ENCODE measurements around the gene VPS51. TPM values are rescaled to one million over a fixed set of nuclear protein-coding genes. Genes with fewer than 3 reads are reported as not detected.
A peak's percentile ranks its signal among the peaks of the same experiment; 100 is the strongest.
"Not testable (repeated sequence)": the region's sequence is repeated elsewhere in the genome, so short reads cannot be mapped to it uniquely, and the experiment has no call there.

The VPS51 gene
- total and polyA plus RNA-seq, 4 donors: 33.2 to 158 (median 83.9) TPM

DNA sequence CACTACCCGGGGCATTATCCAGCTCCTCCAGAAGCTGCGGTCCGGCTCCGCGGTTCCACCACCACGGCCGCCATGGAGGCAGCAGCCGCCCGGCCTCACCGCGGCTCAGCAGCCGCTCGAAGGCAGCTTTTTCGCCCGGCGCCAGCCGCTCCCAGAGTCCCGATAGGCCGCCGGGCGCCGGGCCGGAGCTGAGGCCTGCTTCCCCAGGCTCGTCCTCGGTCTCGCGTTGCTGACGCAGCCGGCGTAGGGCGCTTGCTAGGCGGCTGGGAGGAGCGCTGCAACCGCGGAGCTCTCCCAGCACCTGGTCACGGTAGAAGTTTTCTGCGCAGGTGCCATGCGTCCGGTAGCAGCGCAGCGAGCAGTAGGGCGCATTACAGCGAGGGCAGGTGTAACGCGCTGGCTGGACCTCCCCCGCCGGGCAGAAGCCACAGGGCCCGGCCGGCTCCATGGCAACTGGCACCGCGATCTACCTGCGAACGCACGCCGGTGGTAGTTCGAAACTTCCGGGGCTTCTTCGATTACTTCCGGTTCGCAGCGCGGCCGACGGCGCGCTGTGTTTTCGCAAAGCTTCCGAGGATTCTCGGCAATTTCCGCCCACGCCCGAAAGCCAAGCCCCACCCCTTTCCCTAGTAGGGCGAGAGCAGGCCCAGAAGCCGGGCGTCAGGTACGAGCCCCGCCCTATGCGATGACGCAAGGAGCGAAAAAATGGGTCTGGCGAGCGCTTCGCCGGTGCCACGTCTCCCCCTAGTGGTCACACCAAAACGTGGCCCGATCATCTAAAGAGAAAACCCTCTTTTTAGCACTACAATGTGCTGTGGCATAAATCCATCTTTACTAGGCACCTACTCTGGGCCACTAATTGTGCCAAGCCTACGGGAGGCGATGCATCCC lies 21.4 kb downstream of the VPS51 start, which contains the start of gene ZNHIT2 (continued):
- TF ChIP-seq, protein P1, sequence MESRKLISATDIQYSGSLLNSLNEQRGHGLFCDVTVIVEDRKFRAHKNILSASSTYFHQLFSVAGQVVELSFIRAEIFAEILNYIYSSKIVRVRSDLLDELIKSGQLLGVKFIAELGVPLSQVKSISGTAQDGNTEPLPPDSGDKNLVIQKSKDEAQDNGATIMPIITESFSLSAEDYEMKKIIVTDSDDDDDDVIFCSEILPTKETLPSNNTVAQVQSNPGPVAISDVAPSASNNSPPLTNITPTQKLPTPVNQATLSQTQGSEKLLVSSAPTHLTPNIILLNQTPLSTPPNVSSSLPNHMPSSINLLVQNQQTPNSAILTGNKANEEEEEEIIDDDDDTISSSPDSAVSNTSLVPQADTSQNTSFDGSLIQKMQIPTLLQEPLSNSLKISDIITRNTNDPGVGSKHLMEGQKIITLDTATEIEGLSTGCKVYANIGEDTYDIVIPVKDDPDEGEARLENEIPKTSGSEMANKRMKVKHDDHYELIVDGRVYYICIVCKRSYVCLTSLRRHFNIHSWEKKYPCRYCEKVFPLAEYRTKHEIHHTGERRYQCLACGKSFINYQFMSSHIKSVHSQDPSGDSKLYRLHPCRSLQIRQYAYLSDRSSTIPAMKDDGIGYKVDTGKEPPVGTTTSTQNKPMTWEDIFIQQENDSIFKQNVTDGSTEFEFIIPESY (IDR thresholded peaks at IDR 0.05): peak; percentile 90
- peak in 1 of 2 donors; percentile 64 for TF ChIP-seq JUND (IDR thresholded peaks at IDR 0.05)
- peak; percentile 80 for TF ChIP-seq YY1 (IDR thresholded peaks at IDR 0.05)
- TF ChIP-seq EGR1 (IDR thresholded peaks at IDR 0.05; ENCODE audit: low read depth in 2 of 2): peak; percentile 93 to 96
- TF ChIP-seq, protein P2, sequence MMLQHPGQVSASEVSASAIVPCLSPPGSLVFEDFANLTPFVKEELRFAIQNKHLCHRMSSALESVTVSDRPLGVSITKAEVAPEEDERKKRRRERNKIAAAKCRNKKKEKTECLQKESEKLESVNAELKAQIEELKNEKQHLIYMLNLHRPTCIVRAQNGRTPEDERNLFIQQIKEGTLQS (IDR thresholded peaks at IDR 0.05): peak; percentile 96
- TF ChIP-seq RXRA (IDR thresholded peaks at IDR 0.05): peak; percentile 35 to 52
- no peak for TF ChIP-seq HNF4G (IDR thresholded peaks at IDR 0.05)
- TF ChIP-seq NR2F2 (IDR thresholded peaks at IDR 0.05): no peak

DNA sequence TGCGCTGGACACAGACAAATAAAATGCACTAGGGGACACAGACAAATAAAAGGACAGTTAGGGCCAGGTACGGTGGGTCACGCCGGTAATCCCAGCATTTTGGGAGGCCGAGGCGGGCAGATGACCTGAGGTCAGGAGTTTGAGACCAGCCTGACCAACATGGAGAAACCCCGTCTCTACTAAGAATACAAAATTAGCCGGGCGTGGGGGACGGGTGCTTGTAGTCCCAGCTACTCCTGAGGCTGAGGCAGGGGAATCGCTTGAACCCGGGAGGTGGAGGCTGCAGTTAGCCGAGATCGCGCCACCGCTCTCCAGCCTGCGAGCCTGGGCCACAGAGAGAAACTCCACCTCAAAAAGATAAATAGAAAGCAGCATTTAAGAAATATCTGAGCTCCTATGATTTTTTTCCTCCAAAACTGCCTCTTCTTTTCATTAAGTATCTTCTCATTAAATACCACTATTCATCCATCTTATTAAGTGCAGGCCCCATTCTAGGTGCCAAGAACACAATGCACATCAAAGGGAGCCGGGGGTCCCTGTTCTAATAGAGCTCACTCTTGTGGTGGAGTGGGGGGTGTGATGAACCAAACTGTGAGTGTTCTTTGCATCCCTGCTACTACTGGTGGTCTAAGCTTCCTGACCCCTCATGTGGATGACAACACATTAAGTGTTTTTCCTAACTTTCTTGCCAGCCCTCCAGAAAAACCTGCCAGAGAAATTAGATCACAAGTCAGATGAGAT lies 22.3 kb downstream of the VPS51 start:
- WGBS: 83% methylated on average over 18 of the region's 18 CpGs
- DNase-seq (ENCODE audit: low spot score): no peak
- Histone ChIP-seq H3K36me3 (ENCODE audit: control insufficient read depth in 4 of 4, insufficient read depth in 3 of 4, low read depth in 1 of 4, low read length in 3 of 4) (peaks cover 9 to 19% (median 17%) of the 10 kb centered on the region in 4 donors), H3K27ac (ENCODE audit: low read depth in 1 of 2, low read length in 2 of 2) (peak overlapping the region in 1 of 2 donors; percentile 26), H3K4me1 (ENCODE audit: control insufficient read depth in 4 of 4, insufficient read depth in 4 of 4, low read length in 3 of 4) (peaks cover 15 to 72% (median 56%) of the 10 kb centered on the region in 4 donors), H3K27me3 (ENCODE audit: control insufficient read depth in 4 of 4, insufficient read depth in 4 of 4, low read length in 3 of 4) (no peaks in the 10 kb centered on the region), H3K9ac (ENCODE audit: low read depth in 1 of 2, low read length in 2 of 2) (no peak overlapping the region), H3K9me3 (ENCODE audit: control insufficient read depth in 4 of 4, low read length in 3 of 4) (no peaks in the 10 kb centered on the region), H3K4me3 (ENCODE audit: low read depth in 1 of 3, low read length in 3 of 3) (no peak overlapping the region)
- TF ChIP-seq JUND (IDR thresholded peaks at IDR 0.05): no peak
- TF ChIP-seq TAF1 (conservative IDR thresholded peaks at IDR 0.05): no peak
- TF ChIP-seq RAD21 (IDR thresholded peaks at IDR 0.05): peak in 1 of 2 donors; percentile 1

DNA sequence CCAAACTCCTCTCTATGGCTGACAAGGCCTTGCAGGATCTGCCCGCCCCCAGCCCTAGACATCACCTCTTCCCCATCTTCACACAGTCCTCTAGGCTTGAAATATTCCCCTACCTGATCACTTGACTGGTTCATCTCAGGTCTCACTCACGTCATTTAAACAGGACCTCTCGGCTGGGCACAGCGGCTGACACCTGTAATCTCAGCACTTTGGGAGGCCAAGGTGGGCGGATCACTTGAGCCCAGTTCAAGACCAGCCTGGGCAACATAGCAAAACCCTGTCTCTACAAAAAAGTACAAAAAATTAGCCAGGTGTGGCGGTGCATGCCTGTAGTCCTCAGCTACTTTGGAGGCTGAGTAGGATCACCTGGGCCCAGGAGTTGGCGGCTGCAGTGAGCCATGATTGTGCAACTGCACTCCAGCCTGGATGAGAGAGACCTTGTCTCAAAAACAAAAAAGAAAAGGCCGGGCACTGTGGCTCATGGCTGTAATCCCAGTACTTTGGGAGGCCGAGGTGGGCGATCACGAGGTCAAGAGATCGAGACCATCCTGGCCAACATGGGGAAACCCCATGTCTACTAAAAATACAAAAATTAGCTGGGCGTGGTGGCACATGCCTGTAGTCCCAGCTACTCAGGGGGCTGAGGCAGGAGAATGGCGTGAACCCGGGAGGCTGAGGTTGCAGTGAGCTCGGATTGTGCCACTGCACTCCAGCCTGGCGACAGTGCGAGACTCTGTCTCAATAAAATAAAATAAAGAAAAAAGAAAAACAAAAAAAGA lies 23.1 kb downstream of the VPS51 start:
- DNase-seq (ENCODE audit: low spot score); H3K9me3 ChIP-seq (ENCODE audit: control insufficient read depth in 4 of 4, low read length in 3 of 4); H3K27me3 ChIP-seq (ENCODE audit: control insufficient read depth in 4 of 4, insufficient read depth in 4 of 4, low read length in 3 of 4); H3K4me3 ChIP-seq (ENCODE audit: low read depth in 1 of 3, low read length in 3 of 3); H3K9ac ChIP-seq (ENCODE audit: low read depth in 1 of 2, low read length in 2 of 2): not testable (repeated sequence)
- WGBS: 80% methylated on average over 18 of the region's 18 CpGs
- H3K27ac ChIP-seq (ENCODE audit: low read depth in 1 of 2, low read length in 2 of 2): peak overlapping the region in 1 of 2 donors; percentile 26
- peaks cover 9 to 19% (median 17%) of the 10 kb centered on the region in 4 donors for H3K36me3 ChIP-seq (ENCODE audit: control insufficient read depth in 4 of 4, insufficient read depth in 3 of 4, low read depth in 1 of 4, low read length in 3 of 4)
- peaks cover 13 to 65% (median 49%) of the 10 kb centered on the region in 4 donors for H3K4me1 ChIP-seq (ENCODE audit: control insufficient read depth in 4 of 4, insufficient read depth in 4 of 4, low read length in 3 of 4)

DNA sequence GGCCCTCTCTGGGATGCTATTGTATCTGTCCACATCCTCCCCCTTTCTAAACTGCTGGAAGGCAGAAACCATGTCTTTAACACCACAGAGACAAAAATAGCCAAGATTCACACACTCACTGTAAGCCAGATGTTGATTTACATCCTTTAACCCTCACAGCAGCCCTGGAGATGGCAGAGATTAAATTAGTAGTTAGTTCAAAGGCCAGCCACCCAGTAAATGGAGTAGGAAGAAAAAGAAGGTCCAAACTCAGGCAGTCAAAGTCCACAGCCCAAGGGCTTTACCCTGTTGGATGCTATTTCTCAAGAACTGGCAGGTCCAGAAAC lies 23.6 kb downstream of the VPS51 start:
- H3K4me3 ChIP-seq (ENCODE audit: low read depth in 1 of 3, low read length in 3 of 3): no peak overlapping the region
- peaks cover 9 to 22% (median 18%) of the 10 kb centered on the region in 4 donors for H3K36me3 ChIP-seq (ENCODE audit: control insufficient read depth in 4 of 4, insufficient read depth in 3 of 4, low read depth in 1 of 4, low read length in 3 of 4)
- H3K27ac ChIP-seq (ENCODE audit: low read depth in 1 of 2, low read length in 2 of 2): peak overlapping the region in 1 of 2 donors; percentile 22
- no peaks in the 10 kb centered on the region for H3K9me3 ChIP-seq (ENCODE audit: control insufficient read depth in 4 of 4, low read length in 3 of 4)
- H3K27me3 ChIP-seq (ENCODE audit: control insufficient read depth in 4 of 4, insufficient read depth in 4 of 4, low read length in 3 of 4): no peaks in the 10 kb centered on the region
- peaks cover 13 to 59% (median 44%) of the 10 kb centered on the region in 4 donors for H3K4me1 ChIP-seq (ENCODE audit: control insufficient read depth in 4 of 4, insufficient read depth in 4 of 4, low read length in 3 of 4)
- DNase-seq (ENCODE audit: low spot score): no peak
- H3K9ac ChIP-seq (ENCODE audit: low read depth in 1 of 2, low read length in 2 of 2): no peak overlapping the region
- no peak for TF ChIP-seq YY1 (IDR thresholded peaks at IDR 0.05)
- no peak for TF ChIP-seq NR2F2 (IDR thresholded peaks at IDR 0.05)
- TF ChIP-seq, protein P3, sequence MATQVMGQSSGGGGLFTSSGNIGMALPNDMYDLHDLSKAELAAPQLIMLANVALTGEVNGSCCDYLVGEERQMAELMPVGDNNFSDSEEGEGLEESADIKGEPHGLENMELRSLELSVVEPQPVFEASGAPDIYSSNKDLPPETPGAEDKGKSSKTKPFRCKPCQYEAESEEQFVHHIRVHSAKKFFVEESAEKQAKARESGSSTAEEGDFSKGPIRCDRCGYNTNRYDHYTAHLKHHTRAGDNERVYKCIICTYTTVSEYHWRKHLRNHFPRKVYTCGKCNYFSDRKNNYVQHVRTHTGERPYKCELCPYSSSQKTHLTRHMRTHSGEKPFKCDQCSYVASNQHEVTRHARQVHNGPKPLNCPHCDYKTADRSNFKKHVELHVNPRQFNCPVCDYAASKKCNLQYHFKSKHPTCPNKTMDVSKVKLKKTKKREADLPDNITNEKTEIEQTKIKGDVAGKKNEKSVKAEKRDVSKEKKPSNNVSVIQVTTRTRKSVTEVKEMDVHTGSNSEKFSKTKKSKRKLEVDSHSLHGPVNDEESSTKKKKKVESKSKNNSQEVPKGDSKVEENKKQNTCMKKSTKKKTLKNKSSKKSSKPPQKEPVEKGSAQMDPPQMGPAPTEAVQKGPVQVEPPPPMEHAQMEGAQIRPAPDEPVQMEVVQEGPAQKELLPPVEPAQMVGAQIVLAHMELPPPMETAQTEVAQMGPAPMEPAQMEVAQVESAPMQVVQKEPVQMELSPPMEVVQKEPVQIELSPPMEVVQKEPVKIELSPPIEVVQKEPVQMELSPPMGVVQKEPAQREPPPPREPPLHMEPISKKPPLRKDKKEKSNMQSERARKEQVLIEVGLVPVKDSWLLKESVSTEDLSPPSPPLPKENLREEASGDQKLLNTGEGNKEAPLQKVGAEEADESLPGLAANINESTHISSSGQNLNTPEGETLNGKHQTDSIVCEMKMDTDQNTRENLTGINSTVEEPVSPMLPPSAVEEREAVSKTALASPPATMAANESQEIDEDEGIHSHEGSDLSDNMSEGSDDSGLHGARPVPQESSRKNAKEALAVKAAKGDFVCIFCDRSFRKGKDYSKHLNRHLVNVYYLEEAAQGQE (IDR thresholded peaks at IDR 0.05): no peak
- TF ChIP-seq, protein P4, sequence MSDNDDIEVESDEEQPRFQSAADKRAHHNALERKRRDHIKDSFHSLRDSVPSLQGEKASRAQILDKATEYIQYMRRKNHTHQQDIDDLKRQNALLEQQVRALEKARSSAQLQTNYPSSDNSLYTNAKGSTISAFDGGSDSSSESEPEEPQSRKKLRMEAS (IDR thresholded peaks at IDR 0.05): no peak
- TF ChIP-seq TAF1 (conservative IDR thresholded peaks at IDR 0.05): no peak
- TF ChIP-seq FOXA1 (IDR thresholded peaks at IDR 0.05): no peak
- TF ChIP-seq GABPA (IDR thresholded peaks at IDR 0.05 in 1 of 2, conservative IDR thresholded peaks at IDR 0.05 in 1 of 2): no peak
- TF ChIP-seq SP1 (IDR thresholded peaks at IDR 0.05): no peak
- TF ChIP-seq RAD21 (IDR thresholded peaks at IDR 0.05): no peak

Measured in liver (tissue), 9 donors.